Measurements from ENCODE around the gene SCYGR4. TPM values are rescaled to one million over a fixed set of nuclear protein-coding genes. Genes with fewer than 3 reads are reported as not detected.

The SCYGR4 gene
- total RNA-seq, 2 donors from 2014 or later: not detected

- Mint-ChIP-seq H3K27ac (no peak overlapping the region), H3K36me3 (ENCODE audit: low read depth) (no peaks in the 10 kb centered on the region), H3K4me1 (peaks cover 17% of the 10 kb centered on the region), H3K27me3 (ENCODE audit: insufficient read depth) (peaks cover 3% of the 10 kb centered on the region), H3K4me3 (no peak overlapping the region), H3K9me3 (no peaks in the 10 kb centered on the region)
- Histone ChIP-seq H3K9me3 (ENCODE audit: control insufficient read depth, low read length) (no peaks in the 10 kb centered on the region), H3K27ac (ENCODE audit: low read depth, low read length) (no peak overlapping the region), H3K27me3 (ENCODE audit: control insufficient read depth, insufficient read depth, low read length, poor library complexity, severe bottlenecking) (no peaks in the 10 kb centered on the region), H3K4me1 (ENCODE audit: control insufficient read depth, insufficient read depth, low read length) (peaks cover 4% of the 10 kb centered on the region), H3K36me3 (ENCODE audit: control insufficient read depth, insufficient read depth, low read length) (no peaks in the 10 kb centered on the region), H3K9ac (ENCODE audit: extremely low read depth, low read length, poor library complexity, severe bottlenecking) (no peak overlapping the region), H3K4me3 (ENCODE audit: low read length) (no peak overlapping the region)
- WGBS, 2 experiments (ENCODE audit: insufficient coverage in 1 of 2, insufficient read length in 1 of 2): 88 to 100% methylated on average over 3 to 5 of the region's 5 CpGs
- no peak for DNase-seq
- no peak for TF ChIP-seq CTCF (conservative IDR thresholded peaks at IDR 0.05)
Observed at GRCh38 chr2:227615906-227616305, 1.4 kb upstream of the SCYGR4 start.

GRCh38 chr2:227616631-227617030 lies 667 bp upstream of the SCYGR4 start:
- Histone ChIP-seq H3K9me3 (ENCODE audit: control insufficient read depth, low read length) (no peaks in the 10 kb centered on the region), H3K4me3 (ENCODE audit: low read length) (no peak overlapping the region), H3K36me3 (ENCODE audit: control insufficient read depth, insufficient read depth, low read length) (no peaks in the 10 kb centered on the region), H3K27ac (ENCODE audit: low read depth, low read length) (no peak overlapping the region), H3K27me3 (ENCODE audit: control insufficient read depth, insufficient read depth, low read length, poor library complexity, severe bottlenecking) (no peaks in the 10 kb centered on the region), H3K4me1 (ENCODE audit: control insufficient read depth, insufficient read depth, low read length) (peaks cover 4% of the 10 kb centered on the region), H3K9ac (ENCODE audit: extremely low read depth, low read length, poor library complexity, severe bottlenecking) (no peak overlapping the region)
- peaks cover 17% of the 10 kb centered on the region for H3K4me1 Mint-ChIP-seq
- no peak overlapping the region for H3K27ac Mint-ChIP-seq
- peaks cover 3% of the 10 kb centered on the region for H3K27me3 Mint-ChIP-seq (ENCODE audit: insufficient read depth)
- 33 to 38% methylated on average over 2 to 4 of the region's 4 CpGs for WGBS, 2 experiments (ENCODE audit: insufficient coverage in 1 of 2, insufficient read length in 1 of 2)
- H3K9me3 Mint-ChIP-seq: no peaks in the 10 kb centered on the region
- peak; percentile 75 for DNase-seq
- no peak overlapping the region for H3K4me3 Mint-ChIP-seq
- H3K36me3 Mint-ChIP-seq (ENCODE audit: low read depth): no peaks in the 10 kb centered on the region
- TF ChIP-seq CTCF (conservative IDR thresholded peaks at IDR 0.05): no peak

GRCh38 chr2:227623226-227623625 lies 5.9 kb downstream of the SCYGR4 start:
- Histone ChIP-seq H3K9ac (ENCODE audit: extremely low read depth, low read length, poor library complexity, severe bottlenecking) (no peak overlapping the region), H3K27me3 (ENCODE audit: control insufficient read depth, insufficient read depth, low read length, poor library complexity, severe bottlenecking) (no peaks in the 10 kb centered on the region)

More at GRCh38 chr2:227623226-227623625, 5.9 kb downstream of the SCYGR4 start:
- H3K36me3 ChIP-seq (ENCODE audit: control insufficient read depth, insufficient read depth, low read length): no peaks in the 10 kb centered on the region
- Mint-ChIP-seq H3K27ac (no peak overlapping the region), H3K9me3 (peaks cover 2% of the 10 kb centered on the region), H3K36me3 (ENCODE audit: low read depth) (no peaks in the 10 kb centered on the region), H3K4me3 (no peak overlapping the region), H3K27me3 (ENCODE audit: insufficient read depth) (no peaks in the 10 kb centered on the region), H3K4me1 (no peaks in the 10 kb centered on the region)
- no peak overlapping the region for H3K27ac ChIP-seq (ENCODE audit: low read depth, low read length)
- no peak for TF ChIP-seq CTCF (conservative IDR thresholded peaks at IDR 0.05)
- DNase-seq: no peak
- no peaks in the 10 kb centered on the region for H3K4me1 ChIP-seq (ENCODE audit: control insufficient read depth, insufficient read depth, low read length)
- H3K9me3 ChIP-seq (ENCODE audit: control insufficient read depth, low read length): no peaks in the 10 kb centered on the region
- H3K4me3 ChIP-seq (ENCODE audit: low read length): no peak overlapping the region
